C4-2B (cell line): ENCODE measurements around the gene FTCD.

Experiments used
- ZFX ChIP-seq: fragments of 450-650 bp; IDR thresholded peaks from 2 replicates; pipeline ENCODE4 v1.6.1; 2017
- TF ChIP-seq, protein P1 (sequence below): fragments of 450-650 bp; conservative IDR thresholded peaks from 2 replicates; pipeline ENCODE4 v1.5.1; 2017; ENCODE audit warnings: mild to moderate bottlenecking

DNA sequence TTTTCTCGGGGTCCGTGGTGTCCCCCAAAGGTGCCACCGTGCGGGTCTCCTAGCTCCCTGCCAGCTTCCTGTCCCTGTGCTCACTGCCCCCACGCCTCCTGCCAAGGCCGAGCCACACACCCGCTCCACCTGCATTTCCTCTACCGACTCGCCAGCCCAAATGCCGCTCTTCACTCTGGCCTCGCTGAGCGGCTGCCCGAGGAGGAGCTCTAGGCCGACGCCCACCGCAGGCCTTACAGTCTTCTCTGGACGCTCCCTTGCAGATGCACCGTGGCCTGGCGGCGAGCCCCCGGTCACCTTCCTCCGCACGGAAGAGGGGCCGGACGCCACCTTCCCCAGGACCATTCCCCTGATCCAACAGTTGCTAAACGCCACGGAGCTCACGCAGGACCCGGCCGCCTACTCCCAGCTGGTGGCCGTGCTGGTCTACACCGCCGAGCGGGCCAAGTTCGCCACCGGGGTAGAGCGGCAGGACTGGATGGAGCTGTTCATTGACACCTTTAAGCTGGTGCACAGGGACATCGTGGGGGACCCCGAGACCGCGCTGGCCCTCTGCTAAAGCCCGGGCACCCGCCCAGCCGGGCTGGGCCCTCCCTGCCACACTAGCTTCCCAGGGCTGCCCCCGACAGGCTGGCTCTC, 26.3 kb downstream of the FTCD start:
- TF ChIP-seq, protein P1, sequence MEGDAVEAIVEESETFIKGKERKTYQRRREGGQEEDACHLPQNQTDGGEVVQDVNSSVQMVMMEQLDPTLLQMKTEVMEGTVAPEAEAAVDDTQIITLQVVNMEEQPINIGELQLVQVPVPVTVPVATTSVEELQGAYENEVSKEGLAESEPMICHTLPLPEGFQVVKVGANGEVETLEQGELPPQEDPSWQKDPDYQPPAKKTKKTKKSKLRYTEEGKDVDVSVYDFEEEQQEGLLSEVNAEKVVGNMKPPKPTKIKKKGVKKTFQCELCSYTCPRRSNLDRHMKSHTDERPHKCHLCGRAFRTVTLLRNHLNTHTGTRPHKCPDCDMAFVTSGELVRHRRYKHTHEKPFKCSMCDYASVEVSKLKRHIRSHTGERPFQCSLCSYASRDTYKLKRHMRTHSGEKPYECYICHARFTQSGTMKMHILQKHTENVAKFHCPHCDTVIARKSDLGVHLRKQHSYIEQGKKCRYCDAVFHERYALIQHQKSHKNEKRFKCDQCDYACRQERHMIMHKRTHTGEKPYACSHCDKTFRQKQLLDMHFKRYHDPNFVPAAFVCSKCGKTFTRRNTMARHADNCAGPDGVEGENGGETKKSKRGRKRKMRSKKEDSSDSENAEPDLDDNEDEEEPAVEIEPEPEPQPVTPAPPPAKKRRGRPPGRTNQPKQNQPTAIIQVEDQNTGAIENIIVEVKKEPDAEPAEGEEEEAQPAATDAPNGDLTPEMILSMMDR = no peak
- no peak for TF ChIP-seq ZFX
